RWPE2 (cell line): ENCODE measurements around the gene TEX55.

Experiments
- ATAC-seq: fragments of 200-7000 bp; cut with Tn5 transposase; 3 replicates; pipeline ENCODE4 v1.9.1; 2021; ENCODE audit warnings: low read depth
- DNase-seq: peaks from one replicate; pipeline ENCODE4 v3.0.0-alpha.2; 2020; ENCODE audit warnings: low spot score
- H3K27ac ChIP-seq: fragments of 450-650 bp; 2 replicates; pipeline ENCODE4 v1.5.1; 2017; ENCODE audit warnings: mild to moderate bottlenecking; ENCODE audit not compliant: poor library complexity, severe bottlenecking
- H3K27me3 ChIP-seq: fragments of 250-450 bp; sonication (Bioruptor Pico); 2 replicates; pipeline ENCODE4 v1.5.1; 2021; ENCODE audit warnings: mild to moderate bottlenecking, moderate library complexity; ENCODE audit not compliant: insufficient read depth, poor library complexity, severe bottlenecking
- H3K36me3 ChIP-seq: fragments of 250-450 bp; sonication (Bioruptor Pico); 2 replicates; pipeline ENCODE4 v1.5.1; 2020; ENCODE audit warnings: low read depth, mild to moderate bottlenecking, moderate library complexity
- H3K4me1 ChIP-seq: fragments of 250-450 bp; sonication (Bioruptor Pico); 2 replicates; pipeline ENCODE4 v1.5.1; 2021; ENCODE audit warnings: mild to moderate bottlenecking, moderate library complexity; ENCODE audit not compliant: insufficient read depth, poor library complexity, severe bottlenecking
- H3K4me3 ChIP-seq: fragments of 250-450 bp; sonication (Bioruptor Pico); 2 replicates; pipeline ENCODE4 v1.5.1; 2021; ENCODE audit warnings: mild to moderate bottlenecking, moderate library complexity; ENCODE audit not compliant: severe bottlenecking
- H3K9me3 ChIP-seq: fragments of 250-450 bp; sonication (Bioruptor Pico); 2 replicates; pipeline ENCODE4 v1.5.1; 2021; ENCODE audit warnings: mild to moderate bottlenecking, moderate library complexity; ENCODE audit not compliant: severe bottlenecking
- TF ChIP-seq, protein P1 (sequence below): fragments of 450-650 bp; IDR thresholded peaks from one replicate; pipeline ENCODE4 v1.5.1; 2017; ENCODE audit warnings: mild to moderate bottlenecking, moderate library complexity; ENCODE audit not compliant: poor library complexity, severe bottlenecking

The TEX55 gene

GRCh38 chr3:119176778-119177177 is 30.8 kb downstream of the TEX55 start:
- Histone ChIP-seq H3K9me3 (no peaks in the 10 kb centered on the region), H3K27me3 (no peaks in the 10 kb centered on the region), H3K4me3 (no peak overlapping the region), H3K27ac (peak overlapping the region; percentile 77), H3K4me1 (peaks cover 23% of the 10 kb centered on the region), H3K36me3 (no peaks in the 10 kb centered on the region)
- DNase-seq (no peak), ATAC-seq (no peak)
- TF ChIP-seq, protein P1, sequence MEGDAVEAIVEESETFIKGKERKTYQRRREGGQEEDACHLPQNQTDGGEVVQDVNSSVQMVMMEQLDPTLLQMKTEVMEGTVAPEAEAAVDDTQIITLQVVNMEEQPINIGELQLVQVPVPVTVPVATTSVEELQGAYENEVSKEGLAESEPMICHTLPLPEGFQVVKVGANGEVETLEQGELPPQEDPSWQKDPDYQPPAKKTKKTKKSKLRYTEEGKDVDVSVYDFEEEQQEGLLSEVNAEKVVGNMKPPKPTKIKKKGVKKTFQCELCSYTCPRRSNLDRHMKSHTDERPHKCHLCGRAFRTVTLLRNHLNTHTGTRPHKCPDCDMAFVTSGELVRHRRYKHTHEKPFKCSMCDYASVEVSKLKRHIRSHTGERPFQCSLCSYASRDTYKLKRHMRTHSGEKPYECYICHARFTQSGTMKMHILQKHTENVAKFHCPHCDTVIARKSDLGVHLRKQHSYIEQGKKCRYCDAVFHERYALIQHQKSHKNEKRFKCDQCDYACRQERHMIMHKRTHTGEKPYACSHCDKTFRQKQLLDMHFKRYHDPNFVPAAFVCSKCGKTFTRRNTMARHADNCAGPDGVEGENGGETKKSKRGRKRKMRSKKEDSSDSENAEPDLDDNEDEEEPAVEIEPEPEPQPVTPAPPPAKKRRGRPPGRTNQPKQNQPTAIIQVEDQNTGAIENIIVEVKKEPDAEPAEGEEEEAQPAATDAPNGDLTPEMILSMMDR = no peak

DNA sequence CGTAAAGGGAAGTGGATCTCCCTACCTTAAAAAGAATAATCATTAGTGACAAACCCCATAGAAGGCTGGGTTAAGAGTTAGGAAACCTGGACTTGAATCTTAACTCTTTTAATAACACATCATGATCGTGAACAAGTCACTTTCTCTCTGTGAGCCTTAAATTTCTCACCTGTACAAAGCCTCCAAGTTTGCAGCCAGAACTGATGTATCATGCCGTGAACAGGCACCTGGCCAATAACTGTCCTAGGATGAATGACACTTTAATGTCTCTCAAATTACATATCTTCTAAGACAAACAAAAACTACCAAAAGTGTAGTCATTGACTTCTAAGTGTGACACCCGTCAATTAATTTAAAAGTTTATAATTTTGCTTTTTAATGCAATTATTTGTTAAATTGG is 31.4 kb downstream of the TEX55 start:
- no peak for DNase-seq
- TF ChIP-seq, protein P1 = no peak
- no peaks in the 10 kb centered on the region for H3K36me3 ChIP-seq
- peak overlapping the region; percentile 77 for H3K27ac ChIP-seq
- no peak overlapping the region for H3K4me3 ChIP-seq
- peaks cover 29% of the 10 kb centered on the region for H3K4me1 ChIP-seq
- H3K9me3 ChIP-seq = no peaks in the 10 kb centered on the region
- ATAC-seq = no peak; the same call in 2 of the 3 replicates
- no peaks in the 10 kb centered on the region for H3K27me3 ChIP-seq

- TF ChIP-seq, protein P1 = no peak
- Histone ChIP-seq H3K27ac (peak overlapping the region; percentile 68), H3K9me3 (no peaks in the 10 kb centered on the region), H3K27me3 (no peaks in the 10 kb centered on the region), H3K4me3 (no peak overlapping the region), H3K36me3 (no peaks in the 10 kb centered on the region), H3K4me1 (peaks cover 30% of the 10 kb centered on the region)
- DNase-seq (peak; percentile 80), ATAC-seq (peak; percentile 94)
Observed at GRCh38 chr3:119181765-119182164, 35.8 kb downstream of the TEX55 start.

- TF ChIP-seq, protein P1 = no peak
- DNase-seq (no peak), ATAC-seq (no peak)
- peaks cover 22% of the 10 kb centered on the region for H3K4me1 ChIP-seq
- no peak overlapping the region for H3K4me3 ChIP-seq
- H3K27ac ChIP-seq = peak overlapping the region; percentile 68
- no peaks in the 10 kb centered on the region for H3K27me3 ChIP-seq
- no peaks in the 10 kb centered on the region for H3K36me3 ChIP-seq
- H3K9me3 ChIP-seq = no peaks in the 10 kb centered on the region
Observed at GRCh38 chr3:119184111-119184510, 38.1 kb downstream of the TEX55 start.

GRCh38 chr3:119184796-119185570 is 39.0 kb downstream of the TEX55 start:
- Histone ChIP-seq H3K4me3 (no peak overlapping the region), H3K4me1 (peaks cover 22% of the 10 kb centered on the region), H3K36me3 (no peaks in the 10 kb centered on the region), H3K27me3 (no peaks in the 10 kb centered on the region), H3K27ac (peak overlapping the region; percentile 68), H3K9me3 (no peaks in the 10 kb centered on the region)
- TF ChIP-seq, protein P1 = no peak
- DNase-seq (no peak), ATAC-seq (peak; percentile 86)
